GM23338 (cell line): ENCODE measurements around the gene WWOX. TPM values are rescaled to one million over a fixed set of nuclear protein-coding genes. Genes with fewer than 3 reads are reported as not detected.

ENCODE experiments used
- ATAC-seq: fragments of 200-7000 bp; cut with Tn5 transposase; 3 replicates; pipeline ENCODE4 v1.9.1; 2020
- DNase-seq: peaks from one replicate; pipeline ENCODE4 v3.0.0-alpha.2; 2015; ENCODE audit warnings: low spot score
- H2AFZ ChIP-seq: fragments of 200-600 bp; sonication (generic); 2 replicates; pipeline ENCODE4 v1.8.0; 2016; ENCODE audit warnings: antibody characterized with exemption, mild to moderate bottlenecking, moderate library complexity
- H3F3A ChIP-seq: fragments of 200-600 bp; sonication (generic); replicated peaks from 2 replicates; pipeline ENCODE4 v1.8.0; 2017; ENCODE audit warnings: antibody characterized with exemption, mixed run types, low read depth
- H3K27ac ChIP-seq: fragments of 200-600 bp; sonication (generic); 2 replicates; pipeline ENCODE4 v1.6.1; 2016; ENCODE audit warnings: low read depth
- H3K27me3 ChIP-seq: fragments of 200-600 bp; sonication (generic); 2 replicates; pipeline ENCODE4 v1.8.0; 2016; ENCODE audit warnings: mild to moderate bottlenecking, mixed run types, moderate library complexity; ENCODE audit not compliant: insufficient read depth
- H3K36me3 ChIP-seq: fragments of 200-600 bp; sonication (generic); 2 replicates; pipeline ENCODE4 v1.8.0; 2016; ENCODE audit warnings: mild to moderate bottlenecking; ENCODE audit not compliant: insufficient read depth
- H3K4me1 ChIP-seq: fragments of 200-600 bp; sonication (generic); 2 replicates; pipeline ENCODE4 v1.8.0; 2016; ENCODE audit warnings: mild to moderate bottlenecking, moderate library complexity; ENCODE audit not compliant: insufficient read depth
- H3K4me2 ChIP-seq: fragments of 200-600 bp; sonication (generic); 2 replicates; pipeline ENCODE4 v1.7.1; 2017; ENCODE audit warnings: mixed run types
- H3K4me3 ChIP-seq: fragments of 200-600 bp; sonication (generic); 2 replicates; pipeline ENCODE4 v1.6.1; 2016; ENCODE audit warnings: mixed run types
- H3K79me2 ChIP-seq: fragments of 200-600 bp; sonication (generic); replicated peaks from 2 replicates; pipeline ENCODE4 v1.8.0; 2017; ENCODE audit warnings: mild to moderate bottlenecking; ENCODE audit not compliant: insufficient read depth
- H3K9me2 ChIP-seq: fragments of 200-600 bp; sonication (generic); 2 replicates; pipeline ENCODE4 v1.8.0; 2017; ENCODE audit not compliant: insufficient read depth
- H4K20me1 ChIP-seq: fragments of 200-600 bp; sonication (generic); replicated peaks from 2 replicates; pipeline ENCODE4 v1.8.0; 2017; ENCODE audit warnings: mild to moderate bottlenecking; ENCODE audit not compliant: insufficient read depth
- H3K27ac Mint-ChIP-seq: 2 replicates; pipeline ENCODE4 v1.8.0; 2020; ENCODE audit warnings: inconsistent platforms, mild to moderate bottlenecking, moderate library complexity, mixed read lengths
- H3K27me3 Mint-ChIP-seq: 3 replicates; pipeline ENCODE4 v1.8.0; 2022; ENCODE audit warnings: low read depth, mild to moderate bottlenecking, moderate library complexity, mixed read lengths, inconsistent platforms; ENCODE audit not compliant: insufficient read depth, poor library complexity
- H3K36me3 Mint-ChIP-seq: 3 replicates; pipeline ENCODE4 v1.8.0; 2021; ENCODE audit warnings: low read depth, mild to moderate bottlenecking, inconsistent platforms, moderate library complexity, mixed read lengths
- H3K4me1 Mint-ChIP-seq: 3 replicates; pipeline ENCODE4 v1.8.0; 2020; ENCODE audit warnings: mild to moderate bottlenecking, inconsistent platforms, mixed read lengths
- H3K4me3 Mint-ChIP-seq: 3 replicates; pipeline ENCODE4 v1.8.0; 2021; ENCODE audit warnings: moderate library complexity, mild to moderate bottlenecking, inconsistent platforms, mixed read lengths
- H3K9me3 Mint-ChIP-seq: 3 replicates; pipeline ENCODE4 v1.8.0; 2020; ENCODE audit warnings: moderate library complexity, mild to moderate bottlenecking, inconsistent platforms, mixed read lengths
- CREB1 ChIP-seq: fragments of 250-450 bp; sonication (Bioruptor Pico); IDR thresholded peaks from 2 replicates; pipeline ENCODE4 v1.5.0; 2020; ENCODE audit warnings: low read depth, mild to moderate bottlenecking, moderate library complexity
- ETS1 ChIP-seq: IDR thresholded peaks from 2 replicates; pipeline ENCODE4 v1.6.1; 2016; ENCODE audit warnings: antibody characterized with exemption
- EZH2 ChIP-seq: fragments of 200-600 bp; sonication (generic); IDR thresholded peaks from one replicate; pipeline ENCODE4 v1.8.0; 2017; ENCODE audit warnings: antibody characterized with exemption, mild to moderate bottlenecking, low read depth; ENCODE audit not compliant: unreplicated experiment
- EZH2phosphoT487 ChIP-seq: fragments of 200-600 bp; sonication (generic); IDR thresholded peaks from one replicate; pipeline ENCODE4 v1.8.1; 2018; ENCODE audit warnings: antibody characterized with exemption; ENCODE audit not compliant: unreplicated experiment
- NANOG ChIP-seq: IDR thresholded peaks from 2 replicates; pipeline ENCODE4 v1.6.1; 2016; ENCODE audit warnings: antibody characterized with exemption, borderline replicate concordance
- STAT1 ChIP-seq: IDR thresholded peaks from one replicate; pipeline ENCODE4 v1.6.1; 2016; ENCODE audit warnings: antibody characterized with exemption; ENCODE audit not compliant: unreplicated experiment
- ZNF114 ChIP-seq: fragments of 250-450 bp; sonication (Bioruptor Pico); IDR thresholded peaks from 2 replicates; pipeline ENCODE4 v1.5.0; 2020; ENCODE audit warnings: mild to moderate bottlenecking, moderate library complexity
- ZNF331 ChIP-seq: fragments of 250-450 bp; sonication (Bioruptor Pico); IDR thresholded peaks from 2 replicates; pipeline ENCODE4 v1.5.0; 2020; ENCODE audit warnings: low read depth, mild to moderate bottlenecking, moderate library complexity
- ZNF462 ChIP-seq: fragments of 250-450 bp; sonication (Bioruptor Pico); IDR thresholded peaks from 2 replicates; pipeline ENCODE4 v1.5.0; 2020; ENCODE audit warnings: mild to moderate bottlenecking, moderate library complexity
- polyA plus RNA-seq: library from polyadenylated mRNA; unstranded; fragments of >200 nt; fragmentation: Nextera tagmentation; extraction: Ambion mirVana; gene quantifications from 2 replicates; pipeline ENCODE4 v1.2.1, GENCODE V29; 2016
- total RNA-seq: library from RNA; depleted of rRNA; stranded (reverse); fragments of >200 nt; shearing (Covaris generic); gene quantifications from 2 replicates; pipeline ENCODE4 v1.2.3, GENCODE V29; 2014
- TF ChIP-seq, protein P1 (sequence below), 2 experiments: fragments of 200-600 bp in 1 of 2; sonication (generic) in 1 of 2; conservative IDR thresholded peaks; 2 replicates each; pipeline versions ENCODE4 v1.5.1 to v1.6.1; 2016 to 2017; ENCODE audit warnings: antibody characterized with exemption in 2 of 2, low read depth in 2 of 2, mild to moderate bottlenecking in 2 of 2, moderate library complexity in 1 of 2

The WWOX gene
- total and polyA plus RNA-seq, 2 experiments from 2014 or later = 10.0 to 19.3 TPM

DNA sequence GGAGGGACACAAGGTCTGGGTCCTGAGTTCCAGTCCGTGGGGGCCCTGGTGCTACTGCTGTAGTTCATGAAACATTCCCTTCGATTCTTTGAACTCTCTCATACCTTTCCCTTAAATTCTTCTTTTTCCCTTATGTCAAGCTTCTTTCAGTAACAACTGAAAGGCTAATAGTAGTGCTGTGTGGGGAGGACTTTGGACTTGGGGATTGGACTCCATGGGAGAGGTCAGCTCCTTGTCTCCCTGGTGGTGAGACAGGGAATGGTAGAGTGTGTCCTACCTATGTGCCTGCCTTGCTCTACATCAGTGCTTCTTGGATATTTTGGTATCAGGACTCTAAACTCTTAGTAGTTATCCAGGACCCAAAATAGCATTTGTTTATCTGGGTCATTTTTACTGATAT, 628.1 kb downstream of the WWOX start:
- H3K36me3 Mint-ChIP-seq = 0 out of 3 replicates have a peak, but pooled peaks cover 2% of the 10 kb centered on the region
- Histone ChIP-seq H2AFZ (no peak overlapping the region), H3K27ac (no peak overlapping the region), H4K20me1 (no peaks in the 10 kb centered on the region), H3K79me2 (no peaks in the 10 kb centered on the region), H3F3A (no peaks in the 10 kb centered on the region), H3K9me2 (no peaks in the 10 kb centered on the region; the same call in 1 of the 2 replicates), H3K27me3 (no peaks in the 10 kb centered on the region), H3K4me2 (no peak overlapping the region), H3K36me3 (no peaks in the 10 kb centered on the region), H3K4me3 (no peak overlapping the region), H3K4me1 (no peaks in the 10 kb centered on the region)
- TF ChIP-seq, protein P1, sequence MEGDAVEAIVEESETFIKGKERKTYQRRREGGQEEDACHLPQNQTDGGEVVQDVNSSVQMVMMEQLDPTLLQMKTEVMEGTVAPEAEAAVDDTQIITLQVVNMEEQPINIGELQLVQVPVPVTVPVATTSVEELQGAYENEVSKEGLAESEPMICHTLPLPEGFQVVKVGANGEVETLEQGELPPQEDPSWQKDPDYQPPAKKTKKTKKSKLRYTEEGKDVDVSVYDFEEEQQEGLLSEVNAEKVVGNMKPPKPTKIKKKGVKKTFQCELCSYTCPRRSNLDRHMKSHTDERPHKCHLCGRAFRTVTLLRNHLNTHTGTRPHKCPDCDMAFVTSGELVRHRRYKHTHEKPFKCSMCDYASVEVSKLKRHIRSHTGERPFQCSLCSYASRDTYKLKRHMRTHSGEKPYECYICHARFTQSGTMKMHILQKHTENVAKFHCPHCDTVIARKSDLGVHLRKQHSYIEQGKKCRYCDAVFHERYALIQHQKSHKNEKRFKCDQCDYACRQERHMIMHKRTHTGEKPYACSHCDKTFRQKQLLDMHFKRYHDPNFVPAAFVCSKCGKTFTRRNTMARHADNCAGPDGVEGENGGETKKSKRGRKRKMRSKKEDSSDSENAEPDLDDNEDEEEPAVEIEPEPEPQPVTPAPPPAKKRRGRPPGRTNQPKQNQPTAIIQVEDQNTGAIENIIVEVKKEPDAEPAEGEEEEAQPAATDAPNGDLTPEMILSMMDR (conservative IDR thresholded peaks at IDR 0.05; ENCODE audit: low read depth in 2 of 2) = peak in 1 of 2 experiments; percentile 28; a peak in 2 of 4 replicates
- TF ChIP-seq ZNF331 = no peak
- no peak for TF ChIP-seq EZH2
- ATAC-seq (peak; percentile 65; the same call in 2 of the 3 replicates), DNase-seq (peak; percentile 34)
- H3K4me1 Mint-ChIP-seq = no peaks in the 10 kb centered on the region
- H3K4me3 Mint-ChIP-seq = no peak overlapping the region
- H3K27ac Mint-ChIP-seq = no peak overlapping the region
- H3K9me3 Mint-ChIP-seq = no peaks in the 10 kb centered on the region; the same call in 1 of the 3 replicates
- H3K27me3 Mint-ChIP-seq = no peaks in the 10 kb centered on the region

- Histone ChIP-seq H2AFZ (no peak overlapping the region), H3K4me3 (no peak overlapping the region), H3K4me2 (no peak overlapping the region), H3K4me1 (no peaks in the 10 kb centered on the region), H3K9me2 (no peaks in the 10 kb centered on the region; the same call in 1 of the 2 replicates), H4K20me1 (no peaks in the 10 kb centered on the region), H3F3A (no peaks in the 10 kb centered on the region), H3K79me2 (no peaks in the 10 kb centered on the region), H3K36me3 (no peaks in the 10 kb centered on the region), H3K27me3 (no peaks in the 10 kb centered on the region), H3K27ac (no peak overlapping the region)
- H3K27me3 Mint-ChIP-seq = no peaks in the 10 kb centered on the region
- no peak overlapping the region for H3K27ac Mint-ChIP-seq
- no peaks in the 10 kb centered on the region for H3K4me1 Mint-ChIP-seq
- no peak for ATAC-seq
- DNase-seq = no peak
- H3K36me3 Mint-ChIP-seq = 0 out of 3 replicates have a peak, but pooled peaks cover 2% of the 10 kb centered on the region
- H3K9me3 Mint-ChIP-seq = no peaks in the 10 kb centered on the region; the same call in 1 of the 3 replicates
- no peak overlapping the region for H3K4me3 Mint-ChIP-seq
- no peak for TF ChIP-seq CREB1 (CRISPR knock-in tag)
- no peak for TF ChIP-seq ZNF114 (CRISPR knock-in tag)
- TF ChIP-seq STAT1 = no peak
- TF ChIP-seq ZNF462 (CRISPR knock-in tag) = no peak
- no peak for TF ChIP-seq EZH2
- TF ChIP-seq NANOG = no peak
- TF ChIP-seq ZNF331 = no peak
- TF ChIP-seq, protein P1 (conservative IDR thresholded peaks at IDR 0.05; ENCODE audit: low read depth in 2 of 2) = no peak
- no peak for TF ChIP-seq ETS1
- no peak for TF ChIP-seq EZH2phosphoT487
These were observed 630.2 kb downstream of the WWOX start for GRCh38 chr16:78729687-78730086.
